ENCODE measurements around the gene SORCS2. TPM values are rescaled to one million over a fixed set of nuclear protein-coding genes. Genes with fewer than 3 reads are reported as not detected.

The SORCS2 gene
- total RNA-seq, 6 donors from 2014 or later: 2.2 to 28.3 (median 7.2) TPM

DNA sequence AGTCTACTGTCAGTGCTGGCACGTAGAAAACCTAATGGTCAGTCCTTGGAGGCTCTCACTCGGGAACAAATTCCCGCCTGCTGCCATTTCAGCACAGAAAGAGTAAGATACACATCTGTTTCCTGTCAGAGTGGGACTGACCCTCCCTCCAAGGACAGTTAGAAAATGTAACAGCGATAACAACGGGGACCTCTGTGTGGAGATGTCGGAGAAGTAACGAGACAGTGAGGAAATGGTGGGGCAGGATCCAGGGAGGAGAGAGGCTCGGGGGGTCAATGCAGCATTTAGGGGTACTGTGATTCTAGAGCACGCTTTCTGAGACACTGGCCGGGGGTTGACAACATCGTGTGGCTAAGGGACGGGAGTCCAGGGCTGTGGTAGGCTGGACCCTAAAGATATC is 36.0 kb upstream of the SORCS2 start:
- WGBS, 2 donors: 34 to 37% methylated on average over 12 of the region's 12 CpGs
- H3K4me1 ChIP-seq: peaks cover 0 to 8% (median 0%) of the 10 kb centered on the region in 4 donors
- DNase-seq (peak in 1 of 2 donors; percentile 18), ATAC-seq (ENCODE audit: low FRiP score in 2 of 2) (no peak)
- no peaks in the 10 kb centered on the region for H3K36me3 ChIP-seq
- H3K27me3 ChIP-seq: no peaks in the 10 kb centered on the region
- TF ChIP-seq EP300 (IDR thresholded peaks at IDR 0.05) (no peak), CTCF (IDR thresholded peaks at IDR 0.05) (no peak), POLR2AphosphoS5 (IDR thresholded peaks at IDR 0.05) (no peak), POLR2A (IDR thresholded peaks at IDR 0.05) (no peak)
- H3K4me3 ChIP-seq: no peak overlapping the region
- H3K27ac ChIP-seq: no peak overlapping the region
- no peaks in the 10 kb centered on the region for H3K9me3 ChIP-seq

GRCh38 chr4:7156761-7157488 is 35.4 kb upstream of the SORCS2 start:
- H3K27ac ChIP-seq: no peak overlapping the region
- peaks cover 0 to 8% (median 0%) of the 10 kb centered on the region in 4 donors for H3K4me1 ChIP-seq
- TF ChIP-seq CTCF (IDR thresholded peaks at IDR 0.05): peak; percentile 13 to 57 (median 50)
- no peak for TF ChIP-seq POLR2A (IDR thresholded peaks at IDR 0.05)
- TF ChIP-seq EP300 (IDR thresholded peaks at IDR 0.05): no peak
- no peak overlapping the region for H3K4me3 ChIP-seq
- WGBS, 2 donors: 54 to 61% methylated on average over 10 to 12 of the region's 12 CpGs
- no peaks in the 10 kb centered on the region for H3K36me3 ChIP-seq
- no peaks in the 10 kb centered on the region for H3K9me3 ChIP-seq
- no peaks in the 10 kb centered on the region for H3K27me3 ChIP-seq
- peak in 1 of 2 donors; percentile 69 for ATAC-seq (ENCODE audit: low FRiP score in 2 of 2)
- no peak for DNase-seq

- TF ChIP-seq POLR2AphosphoS5 (IDR thresholded peaks at IDR 0.05) (no peak), POLR2A (IDR thresholded peaks at IDR 0.05) (no peak), EP300 (IDR thresholded peaks at IDR 0.05) (no peak), CTCF (IDR thresholded peaks at IDR 0.05) (no peak)
- peaks cover 0 to 8% (median 0%) of the 10 kb centered on the region in 4 donors for H3K4me1 ChIP-seq
- ATAC-seq (ENCODE audit: low FRiP score in 2 of 2): no peak
- no peaks in the 10 kb centered on the region for H3K9me3 ChIP-seq
- no peak for DNase-seq
- no peaks in the 10 kb centered on the region for H3K36me3 ChIP-seq
- H3K4me3 ChIP-seq: no peak overlapping the region
- H3K27me3 ChIP-seq: no peaks in the 10 kb centered on the region
- WGBS, 2 donors: 82 to 85% methylated on average over 8 of the region's 8 CpGs
- no peak overlapping the region for H3K27ac ChIP-seq
Observed at GRCh38 chr4:7157666-7158065, 34.7 kb upstream of the SORCS2 start.

GRCh38 chr4:7158081-7158750 is 34.1 kb upstream of the SORCS2 start:
- 88 to 89% methylated on average over 18 of the region's 18 CpGs for WGBS, 2 donors
- no peak overlapping the region for H3K27ac ChIP-seq
- H3K36me3 ChIP-seq: no peaks in the 10 kb centered on the region
- ATAC-seq (ENCODE audit: low FRiP score in 2 of 2): no peak
- H3K4me3 ChIP-seq: no peak overlapping the region
- no peak for TF ChIP-seq POLR2A (IDR thresholded peaks at IDR 0.05)
- TF ChIP-seq CTCF (IDR thresholded peaks at IDR 0.05): no peak
- no peak for TF ChIP-seq POLR2AphosphoS5 (IDR thresholded peaks at IDR 0.05)
- no peak for TF ChIP-seq EP300 (IDR thresholded peaks at IDR 0.05)
- H3K27me3 ChIP-seq: no peaks in the 10 kb centered on the region
- DNase-seq: no peak
- peaks cover 0 to 8% (median 0%) of the 10 kb centered on the region in 4 donors for H3K4me1 ChIP-seq
- H3K9me3 ChIP-seq: no peaks in the 10 kb centered on the region
